ENCODE data around the gene GCNT1.

DNA sequence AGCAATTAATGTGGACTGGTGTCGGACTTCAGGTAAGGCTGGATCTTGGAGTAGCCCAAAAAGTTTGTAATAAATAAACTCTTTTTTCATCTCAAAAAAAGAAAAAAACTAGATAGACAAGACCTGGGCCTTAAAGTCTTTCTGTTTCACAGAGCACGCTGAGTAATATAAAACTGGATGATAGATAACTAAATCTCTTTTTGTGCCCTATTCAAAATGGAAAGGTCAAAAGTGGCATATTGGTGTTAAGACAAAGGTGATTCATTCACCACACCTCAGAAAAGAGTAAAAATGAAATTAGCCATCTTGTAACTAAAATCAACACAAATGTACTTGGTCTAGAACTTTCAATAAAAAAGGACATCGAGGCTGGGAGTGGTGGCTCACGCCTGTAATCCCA, 34.5 kb upstream of the GCNT1 start:
- no peak for TF ChIP-seq CTCF (conservative IDR thresholded peaks at IDR 0.05; ENCODE audit: low read depth, low read length)
- TF ChIP-seq EZH2 (IDR thresholded peaks at IDR 0.05; ENCODE audit: low read length, unreplicated experiment), result no peak

All from PC-3 (cell line).